Esophagus muscularis mucosa (tissue), 4 donors: Measurements from ENCODE around the gene SERTAD2. TPM values are rescaled to one million over a fixed set of nuclear protein-coding genes. Genes with fewer than 3 reads are reported as not detected.
A peak's percentile ranks its signal among the peaks of the same experiment; 100 is the strongest.

Source experiments
- DNase-seq: peaks from one replicate; pipeline ENCODE4 v3.0.0-alpha.2; 2017; ENCODE audit errors: extremely low spot score
- H3K27ac ChIP-seq, 4 donors: fragments of 200-600 bp; sonication (generic); replicated peaks in 1 of 4; 1 replicate in 3 of 4; 2 replicates in 1 of 4; pipeline ENCODE4 v1.5.1; 2016 to 2019; ENCODE audit warnings: mild to moderate bottlenecking in 1 of 4
- H3K27me3 ChIP-seq, 4 donors: fragments of 200-600 bp; sonication (generic); one replicate each; pipeline versions ENCODE4 v1.5.1 to v1.6.0; 2016 to 2019
- H3K36me3 ChIP-seq, 4 donors: fragments of 200-600 bp; sonication (generic); one replicate each; pipeline ENCODE4 v1.5.1; 2016 to 2019
- H3K4me1 ChIP-seq, 4 donors: fragments of 200-600 bp; sonication (generic); one replicate each; pipeline ENCODE4 v1.5.1; 2016 to 2019
- H3K4me3 ChIP-seq, 4 donors: fragments of 200-600 bp; sonication (generic); 1 replicate in 2 of 4; 2 replicates in 2 of 4; pipeline ENCODE4 v1.5.1; 2016 to 2019; ENCODE audit warnings: mild to moderate bottlenecking in 4 of 4, moderate library complexity in 1 of 4
- H3K9me3 ChIP-seq, 4 donors: fragments of 200-600 bp; sonication (generic); 1 replicate in 3 of 4; 2 replicates in 1 of 4; pipeline ENCODE4 v1.5.1; 2016 to 2019
- EP300 ChIP-seq: sonication (generic); formaldehyde crosslinking; IDR thresholded peaks from one replicate; pipeline ENCODE4 v1.6.1; 2017; ENCODE audit warnings: antibody characterized with exemption
- POLR2A ChIP-seq: fragments of 450-650 bp; IDR thresholded peaks from one replicate; pipeline ENCODE4 v1.6.1; 2017; ENCODE audit warnings: antibody characterized with exemption, moderate library complexity, mild to moderate bottlenecking, low read depth
- POLR2AphosphoS5 ChIP-seq, 2 donors: sonication (generic); formaldehyde crosslinking; IDR thresholded peaks; one replicate each; pipeline ENCODE4 v1.6.1; 2017; ENCODE audit warnings: antibody characterized with exemption in 2 of 2
- WGBS: methylation state at CpG from one replicate; pipeline ENCODE4 v1.1.5; 2018; 5-methylcytosine and 5-hydroxymethylcytosine counted together
- intact Hi-C: fragments of 100-400 bp; cut with DNase I; formaldehyde crosslinking; loops from one replicate; pipeline ENCODE4 v1.15.1; 2023
- total RNA-seq, 4 donors: library from RNA; depleted of rRNA; stranded (reverse); fragments of >200 nt; gene quantifications; one replicate each; pipeline versions ENCODE4 v1.1.0 to v1.2.1, GENCODE V29; 2016
- TF ChIP-seq, protein P1 (sequence below), 3 experiments: fragments of 200-600 bp in 2 of 3; fragments of 450-650 bp in 1 of 3; sonication (generic) in 2 of 3; IDR thresholded peaks; one replicate each; pipeline ENCODE4 v1.5.1; 2017 to 2019; ENCODE audit warnings: antibody characterized with exemption in 3 of 3, mild to moderate bottlenecking in 2 of 3, moderate library complexity in 1 of 3

Gene SERTAD2
- total RNA-seq, 4 donors from 2014 or later, result 12.1 to 18.1 (median 14.3) TPM

DNA sequence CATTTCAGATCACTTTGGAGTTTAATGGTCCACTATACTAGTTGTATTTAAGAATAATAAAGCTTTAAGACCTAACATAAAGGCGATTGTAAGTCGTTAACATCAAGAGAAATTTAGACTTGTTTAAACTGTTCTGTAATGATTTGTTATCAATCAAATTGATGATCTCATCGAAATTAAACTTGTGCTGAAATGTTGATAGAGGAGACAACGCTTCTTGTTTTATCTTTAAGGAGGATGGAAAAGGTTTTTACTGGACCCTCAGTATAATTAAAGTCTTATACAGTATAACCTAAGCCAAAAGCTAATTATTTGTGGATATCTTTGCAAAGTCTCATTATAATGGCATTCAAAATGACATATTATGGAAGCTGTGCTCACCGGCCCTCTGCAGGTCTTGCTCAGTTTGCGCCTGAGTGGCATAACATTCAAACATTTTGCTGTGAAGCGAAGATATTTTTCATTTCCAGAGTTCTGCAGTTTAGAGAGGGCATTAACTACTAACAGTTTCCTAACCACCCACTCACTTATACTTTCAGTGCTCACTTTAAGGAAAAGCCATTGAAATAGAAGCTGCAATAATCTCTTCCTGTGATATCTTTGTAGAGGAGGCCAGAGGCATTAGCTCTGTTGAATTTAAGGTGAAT, 1.4 kb upstream of the SERTAD2 start:
- Histone ChIP-seq H3K4me3 (peak overlapping the region; percentile 68 to 98 (median 93)), H3K4me1 (peaks cover 23 to 39% (median 34%) of the 10 kb centered on the region in 4 donors), H3K27me3 (no peaks in the 10 kb centered on the region), H3K27ac (peak overlapping the region; percentile 99 to 100 (median 100)), H3K36me3 (no peaks in the 10 kb centered on the region), H3K9me3 (peaks cover 0 to 3% (median 0%) of the 10 kb centered on the region in 4 donors)
- intact Hi-C loops, result loop anchor here (10.0 kb wide), 1 partner anchor 200 kb away; the partner anchor contains the start of gene LGALSL
- WGBS, result 52% methylated on average over 7 of the region's 7 CpGs
- DNase-seq, result no peak
- no peak for TF ChIP-seq POLR2A
- TF ChIP-seq, protein P1, sequence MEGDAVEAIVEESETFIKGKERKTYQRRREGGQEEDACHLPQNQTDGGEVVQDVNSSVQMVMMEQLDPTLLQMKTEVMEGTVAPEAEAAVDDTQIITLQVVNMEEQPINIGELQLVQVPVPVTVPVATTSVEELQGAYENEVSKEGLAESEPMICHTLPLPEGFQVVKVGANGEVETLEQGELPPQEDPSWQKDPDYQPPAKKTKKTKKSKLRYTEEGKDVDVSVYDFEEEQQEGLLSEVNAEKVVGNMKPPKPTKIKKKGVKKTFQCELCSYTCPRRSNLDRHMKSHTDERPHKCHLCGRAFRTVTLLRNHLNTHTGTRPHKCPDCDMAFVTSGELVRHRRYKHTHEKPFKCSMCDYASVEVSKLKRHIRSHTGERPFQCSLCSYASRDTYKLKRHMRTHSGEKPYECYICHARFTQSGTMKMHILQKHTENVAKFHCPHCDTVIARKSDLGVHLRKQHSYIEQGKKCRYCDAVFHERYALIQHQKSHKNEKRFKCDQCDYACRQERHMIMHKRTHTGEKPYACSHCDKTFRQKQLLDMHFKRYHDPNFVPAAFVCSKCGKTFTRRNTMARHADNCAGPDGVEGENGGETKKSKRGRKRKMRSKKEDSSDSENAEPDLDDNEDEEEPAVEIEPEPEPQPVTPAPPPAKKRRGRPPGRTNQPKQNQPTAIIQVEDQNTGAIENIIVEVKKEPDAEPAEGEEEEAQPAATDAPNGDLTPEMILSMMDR (IDR thresholded peaks at IDR 0.05), result peak in 1 of 3 experiments; percentile 25

- TF ChIP-seq POLR2AphosphoS5 (IDR thresholded peaks at IDR 0.05) (peak; percentile 26 to 79), EP300 (no peak), POLR2A (peak; percentile 90)
- TF ChIP-seq, protein P1 (IDR thresholded peaks at IDR 0.05), result peak in 1 of 3 experiments; percentile 2
- no peaks in the 10 kb centered on the region for H3K27me3 ChIP-seq
- peaks cover 0 to 3% (median 0%) of the 10 kb centered on the region in 4 donors for H3K9me3 ChIP-seq
- peak overlapping the region; percentile 68 to 98 (median 93) for H3K4me3 ChIP-seq
- DNase-seq, result no peak
- H3K36me3 ChIP-seq, result no peaks in the 10 kb centered on the region
- H3K27ac ChIP-seq, result peak overlapping the region; percentile 99 to 100 (median 100)
- WGBS, result 0% methylated on average over 4 of the region's 70 CpGs
- intact Hi-C loops, result loop anchor here (5.0 to 10.0 kb wide), 4 partner anchors 47 to 199 kb away; partner anchors contain the start of gene LGALSL
- H3K4me1 ChIP-seq, result peaks cover 32 to 49% (median 43%) of the 10 kb centered on the region in 4 donors
Observed at GRCh38 chr2:64654063-64654811, 524 bp upstream of the SERTAD2 start.

DNA sequence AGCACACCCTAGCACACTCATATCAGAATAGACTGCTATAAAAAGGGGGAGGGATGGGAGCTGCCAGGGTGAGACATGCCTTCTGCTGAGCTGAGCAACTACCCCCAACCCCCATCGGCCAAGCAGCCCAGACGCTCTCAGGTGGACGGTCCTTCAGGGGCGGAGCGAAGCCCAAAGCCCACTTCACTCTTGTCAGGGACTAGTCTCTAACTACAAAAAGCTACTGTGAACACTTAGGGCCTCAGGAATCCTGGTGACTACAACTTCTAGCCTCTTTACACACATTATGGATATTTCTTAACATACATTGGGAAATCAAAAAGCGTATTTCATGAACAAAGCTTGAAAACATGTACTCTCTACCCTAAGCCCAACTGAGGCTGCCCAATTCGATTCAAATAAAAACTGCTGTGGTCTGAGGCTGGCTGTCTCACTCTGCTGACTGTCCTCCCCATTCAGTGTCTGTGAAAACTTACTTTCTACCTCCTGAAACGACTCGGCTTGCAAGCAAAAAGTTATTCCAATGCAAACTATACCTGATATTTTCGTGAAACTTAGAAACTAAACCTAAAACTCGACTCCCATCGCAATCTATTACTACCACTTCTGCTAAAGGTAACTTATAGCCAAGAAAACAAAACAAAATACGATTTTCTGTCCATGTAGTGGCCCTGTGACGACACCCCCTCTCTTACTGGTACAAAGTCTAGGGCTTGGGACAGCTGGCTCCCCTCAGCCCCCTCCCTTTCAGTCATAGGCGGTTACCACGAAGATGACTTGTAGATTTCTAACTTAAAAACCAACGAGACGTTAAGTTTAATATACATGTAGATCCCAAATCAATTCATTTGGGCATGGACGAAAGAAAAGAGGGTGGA, 1.2 kb downstream of the SERTAD2 start:
- intact Hi-C loops, result loop anchor here (5.0 to 10.0 kb wide), 4 partner anchors 45 to 198 kb away; partner anchors contain the start of gene LGALSL
- Histone ChIP-seq H3K36me3 (no peaks in the 10 kb centered on the region), H3K27me3 (no peaks in the 10 kb centered on the region), H3K4me3 (peak overlapping the region; percentile 68 to 98 (median 93)), H3K27ac (peak overlapping the region; percentile 99 to 100 (median 100)), H3K4me1 (peaks cover 40 to 60% (median 56%) of the 10 kb centered on the region in 4 donors), H3K9me3 (peaks cover 0 to 3% (median 0%) of the 10 kb centered on the region in 4 donors)
- DNase-seq, result no peak
- WGBS, result 3% methylated on average over 19 of the region's 19 CpGs
- TF ChIP-seq POLR2AphosphoS5 (IDR thresholded peaks at IDR 0.05) (peak; percentile 44 to 55), EP300 (no peak)
- TF ChIP-seq, protein P1 (IDR thresholded peaks at IDR 0.05), result no peak

GRCh38 chr2:64651590-64651989, 2.1 kb downstream of the SERTAD2 start:
- 40% methylated on average over 4 of the region's 4 CpGs for WGBS
- TF ChIP-seq EP300 (no peak), POLR2A (no peak), POLR2AphosphoS5 (IDR thresholded peaks at IDR 0.05) (no peak)
- TF ChIP-seq, protein P1 (IDR thresholded peaks at IDR 0.05), result no peak
- Histone ChIP-seq H3K4me1 (peaks cover 40 to 69% (median 62%) of the 10 kb centered on the region in 4 donors), H3K27me3 (no peaks in the 10 kb centered on the region), H3K4me3 (no peak overlapping the region), H3K9me3 (peaks cover 0 to 3% (median 0%) of the 10 kb centered on the region in 4 donors), H3K36me3 (no peaks in the 10 kb centered on the region), H3K27ac (peak overlapping the region in 3 of 4 donors; percentile 99 to 100 (median 99))
- DNase-seq, result no peak
- intact Hi-C loops, result loop anchor here (5.0 to 10.0 kb wide), 4 partner anchors 44 to 197 kb away; partner anchors contain the start of gene LGALSL
